Kidney epithelial cell (primary cell): ENCODE measurements around the gene GPR141. TPM values are rescaled to one million over a fixed set of nuclear protein-coding genes. Genes with fewer than 3 reads are reported as not detected.

Experiments
- DNase-seq: peaks from one replicate; pipeline ENCODE4 v3.0.0-alpha.2; 2010; ENCODE audit warnings: low read depth
- H3K27me3 ChIP-seq: 2 replicates; pipeline ENCODE4 v1.6.0; 2011; ENCODE audit warnings: low read length; ENCODE audit not compliant: control insufficient read depth, insufficient read depth
- H3K36me3 ChIP-seq: 2 replicates; pipeline ENCODE4 v1.5.1; 2011; ENCODE audit warnings: low read length; ENCODE audit not compliant: control insufficient read depth, insufficient read depth
- H3K4me3 ChIP-seq: 2 replicates; pipeline ENCODE4 v1.5.1; 2011; ENCODE audit warnings: low read depth, mild to moderate bottlenecking, control low read depth, low read length
- CTCF ChIP-seq: IDR thresholded peaks from 2 replicates; pipeline ENCODE4 v1.5.1; 2011; ENCODE audit warnings: mild to moderate bottlenecking, moderate library complexity, low read length, control low read depth, inconsistent platforms; ENCODE audit not compliant: insufficient read depth, poor library complexity, severe bottlenecking
- total RNA-seq: library from RNA; depleted of rRNA; stranded (reverse); fragments of >200 nt; gene quantifications from 2 replicates; pipeline ENCODE4 v1.2.3, GENCODE V29; 2015

The GPR141 gene
- total RNA-seq, 1 donor from 2014 or later = not detected

GRCh38 chr7:37738321-37738720 lies 54.8 kb downstream of the GPR141 start:
- TF ChIP-seq CTCF = no peak
- Histone ChIP-seq H3K27me3 (no peaks in the 10 kb centered on the region), H3K36me3 (no peaks in the 10 kb centered on the region), H3K4me3 (no peak overlapping the region)
- DNase-seq = no peak

- Histone ChIP-seq H3K27me3 (no peaks in the 10 kb centered on the region), H3K36me3 (no peaks in the 10 kb centered on the region), H3K4me3 (no peak overlapping the region)
- no peak for TF ChIP-seq CTCF
- no peak for DNase-seq
Observed at GRCh38 chr7:37740398-37740797, 56.8 kb downstream of the GPR141 start.

GRCh38 chr7:37741776-37742175 lies 58.2 kb downstream of the GPR141 start:
- no peaks in the 10 kb centered on the region for H3K36me3 ChIP-seq
- DNase-seq = no peak
- TF ChIP-seq CTCF = no peak
- no peak overlapping the region for H3K4me3 ChIP-seq
- no peaks in the 10 kb centered on the region for H3K27me3 ChIP-seq

- no peak for TF ChIP-seq CTCF
- DNase-seq = no peak
- Histone ChIP-seq H3K4me3 (no peak overlapping the region), H3K27me3 (no peaks in the 10 kb centered on the region), H3K36me3 (no peaks in the 10 kb centered on the region)
Observed at GRCh38 chr7:37751096-37751495, 67.5 kb downstream of the GPR141 start.

GRCh38 chr7:37753398-37754050 lies 70.0 kb downstream of the GPR141 start:
- no peaks in the 10 kb centered on the region for H3K36me3 ChIP-seq
- TF ChIP-seq CTCF = no peak
- H3K4me3 ChIP-seq = no peak overlapping the region
- no peak for DNase-seq
- H3K27me3 ChIP-seq = no peaks in the 10 kb centered on the region
